Activated T-helper 17 cell treated with anti-CD3 and anti-CD28 coated beads, Interleukin-2, amount 50 U/mL, for 72 hours (primary cell): ENCODE results near the gene SLC2A4. TPM values are rescaled to one million over a fixed set of nuclear protein-coding genes. Genes with fewer than 3 reads are reported as not detected.

Experiments used
- ATAC-seq: fragments of 150-1000 bp; cut with Tn5 transposase; replicated peaks from 2 replicates; pipeline ENCODE4 v1.10.0; 2021; ENCODE audit warnings: mild to moderate bottlenecking, moderate library complexity
- H3K27ac Mint-ChIP-seq: one replicate; pipeline ENCODE4 v1.8.0; 2022; ENCODE audit warnings: mixed read lengths
- H3K27me3 Mint-ChIP-seq: one replicate; pipeline ENCODE4 v1.8.0; 2022; ENCODE audit warnings: mixed read lengths
- H3K36me3 Mint-ChIP-seq: one replicate; pipeline ENCODE4 v1.8.0; 2022; ENCODE audit warnings: low read depth, mild to moderate bottlenecking, mixed read lengths
- H3K4me1 Mint-ChIP-seq: one replicate; pipeline ENCODE4 v1.8.0; 2022; ENCODE audit warnings: mixed read lengths
- H3K4me3 Mint-ChIP-seq: one replicate; pipeline ENCODE4 v1.8.0; 2022; ENCODE audit warnings: mild to moderate bottlenecking, mixed read lengths
- H3K9me3 Mint-ChIP-seq: one replicate; pipeline ENCODE4 v1.8.0; 2022; ENCODE audit warnings: mixed read lengths
- total RNA-seq, 2 donors: library from RNA; stranded (reverse); gene quantifications; one replicate each; pipeline ENCODE4 v1.2.3, GENCODE V29; 2022

Gene SLC2A4
- total RNA-seq, 2 donors from 2014 or later: not detected

DNA sequence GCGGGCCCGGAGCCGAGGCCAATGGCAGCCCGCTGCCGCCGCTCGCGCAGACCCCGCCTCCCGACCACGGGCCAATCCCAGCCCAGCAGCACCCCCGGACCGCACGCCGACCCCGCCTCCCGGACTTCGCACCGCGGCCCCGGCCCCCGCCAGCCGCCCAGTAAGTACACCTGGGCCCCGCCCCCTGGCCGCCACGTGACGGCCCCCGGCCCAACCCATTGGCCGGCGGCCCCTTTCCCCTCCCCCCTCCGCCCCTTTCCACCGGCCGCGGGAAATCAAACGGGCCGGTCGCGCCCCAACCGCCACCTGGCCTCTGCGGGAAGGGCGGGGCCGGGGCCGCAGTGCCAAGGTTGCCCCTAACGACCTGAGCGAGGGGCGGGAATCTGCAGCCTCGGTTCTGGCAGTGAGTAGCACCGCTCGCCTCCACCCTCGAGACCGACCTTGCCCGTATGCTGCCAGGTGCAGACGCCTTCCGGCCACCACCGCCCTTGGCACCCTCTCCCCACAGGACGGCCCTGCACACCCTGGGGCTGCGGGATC is 13.2 kb downstream of the SLC2A4 start, which contains the start of gene YBX2:
TSS of gene YBX2 (minus strand) at position 26 of the 540 bp plus-strand sequence. CDS start 139 bp downstream, outside the sequence.
- H3K4me1 Mint-ChIP-seq: peaks cover 5% of the 10 kb centered on the region
- H3K9me3 Mint-ChIP-seq: no peaks in the 10 kb centered on the region
- ATAC-seq: peak; percentile 77
- H3K27me3 Mint-ChIP-seq: peaks cover 16% of the 10 kb centered on the region
- H3K36me3 Mint-ChIP-seq: no peaks in the 10 kb centered on the region
- H3K4me3 Mint-ChIP-seq: peak within 1 kb of the TSS; percentile 80
- no peak within 1 kb of the TSS for H3K27ac Mint-ChIP-seq

DNA sequence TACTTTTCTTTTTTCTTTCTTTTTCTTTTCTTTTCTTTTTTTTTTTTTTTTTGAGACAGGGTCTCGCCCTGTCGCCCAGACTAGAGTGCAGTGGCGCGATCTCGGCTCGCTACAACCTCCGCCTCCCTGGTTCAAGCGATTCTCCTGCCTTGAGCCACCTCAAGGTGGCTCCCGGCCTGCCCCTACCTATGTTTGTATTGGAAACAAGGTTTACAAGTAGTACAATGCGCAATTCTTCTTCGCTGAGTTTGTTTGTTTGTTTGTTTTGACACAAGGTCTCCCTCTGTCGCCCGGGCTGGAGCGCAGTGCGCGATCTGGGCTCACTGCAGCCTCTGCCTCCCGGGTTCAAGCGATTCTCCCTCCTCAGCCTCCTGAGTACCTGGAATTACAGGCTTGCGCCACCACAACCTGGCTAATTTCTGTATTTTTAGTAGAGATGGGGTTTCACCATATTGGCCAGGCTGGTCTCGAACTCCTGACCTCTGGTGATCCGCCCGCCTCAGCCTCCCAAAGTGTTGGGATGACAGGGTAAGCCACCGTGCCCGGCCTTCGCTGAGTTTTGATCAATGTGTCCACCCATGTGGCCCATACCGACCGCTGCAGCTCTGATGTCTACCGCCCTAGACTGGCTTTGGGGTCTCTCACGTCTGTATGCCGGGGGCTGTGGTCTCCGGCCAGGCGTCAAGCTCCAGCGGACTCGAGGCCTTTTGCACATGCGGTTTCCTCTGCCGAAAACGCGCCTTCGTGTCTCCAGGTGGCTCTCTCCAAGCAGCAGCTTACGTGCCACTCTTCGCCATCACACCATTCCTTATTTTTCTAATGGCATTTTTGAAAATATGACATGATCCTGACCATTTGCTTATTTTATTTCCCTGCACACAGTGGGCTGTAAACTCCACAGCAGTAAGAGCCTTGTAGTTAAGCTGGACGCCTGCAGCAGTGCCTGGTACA is 14.0 kb downstream of the SLC2A4 start:
- no peak for ATAC-seq
- Mint-ChIP-seq H3K36me3 (no peaks in the 10 kb centered on the region), H3K4me1 (peaks cover 5% of the 10 kb centered on the region), H3K27ac (no peak overlapping the region), H3K4me3 (peak overlapping the region; percentile 80), H3K9me3 (no peaks in the 10 kb centered on the region), H3K27me3 (peaks cover 16% of the 10 kb centered on the region)

DNA sequence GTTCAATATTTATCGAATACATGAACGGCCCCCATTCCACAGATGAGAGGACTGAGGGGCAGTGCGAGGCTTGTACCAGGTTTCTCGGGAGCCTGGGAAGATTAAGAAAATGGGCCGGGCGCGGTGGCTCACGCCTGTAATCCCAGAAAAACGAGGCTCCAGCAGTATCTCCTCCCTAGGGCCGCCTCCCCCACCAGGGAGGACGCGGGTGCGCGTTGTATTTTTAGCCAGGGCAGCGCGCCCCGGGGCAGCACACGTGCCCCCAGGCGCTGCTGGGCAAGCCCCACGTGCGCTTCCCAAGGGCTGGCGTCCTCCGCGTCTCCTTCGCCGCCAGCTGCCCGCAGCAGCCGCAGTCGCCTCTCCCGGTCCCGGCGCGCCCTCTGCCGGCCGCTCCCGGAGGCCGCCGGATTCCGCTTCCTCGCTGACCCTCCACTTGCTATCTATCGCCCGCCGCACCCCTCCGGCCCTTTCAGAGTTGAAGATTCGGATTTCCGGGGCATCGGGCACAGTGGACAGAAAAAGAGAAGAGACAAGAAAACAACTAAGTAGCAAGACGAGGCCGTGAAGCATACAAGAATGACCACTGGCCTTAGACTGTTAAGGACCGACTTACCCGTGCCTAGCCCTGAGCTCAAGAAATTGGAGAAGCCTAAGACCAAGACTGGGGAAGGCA is 14.8 kb downstream of the SLC2A4 start:
- peak; percentile 76 for ATAC-seq

DNA sequence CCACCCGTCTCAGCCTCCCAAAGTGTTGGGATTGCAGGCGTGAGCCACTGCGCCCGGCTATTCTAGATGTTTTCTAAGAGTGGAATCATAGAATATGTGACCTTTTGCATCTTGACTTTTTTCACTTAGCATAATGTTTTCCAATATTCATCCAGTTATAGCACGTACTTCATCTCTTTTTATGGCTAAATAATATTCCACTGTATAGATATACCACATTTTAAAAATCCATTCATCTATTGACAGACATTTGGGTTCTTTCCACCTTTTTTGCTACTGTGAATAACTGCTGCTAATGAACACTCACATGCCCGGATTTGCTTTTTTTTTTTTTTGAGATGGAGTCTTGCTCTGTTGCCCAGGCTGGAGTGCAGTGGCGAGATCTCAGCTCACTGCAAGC is 22.7 kb downstream of the SLC2A4 start:
- Mint-ChIP-seq H3K4me3 (no peak overlapping the region), H3K27ac (no peak overlapping the region), H3K36me3 (peaks cover 21% of the 10 kb centered on the region), H3K4me1 (peaks cover 6% of the 10 kb centered on the region), H3K27me3 (no peaks in the 10 kb centered on the region), H3K9me3 (no peaks in the 10 kb centered on the region)
- no peak for ATAC-seq

More for the DNA sequence above, 14.8 kb downstream of the SLC2A4 start:
- H3K27ac Mint-ChIP-seq: no peak overlapping the region
- no peaks in the 10 kb centered on the region for H3K36me3 Mint-ChIP-seq
- peaks cover 5% of the 10 kb centered on the region for H3K4me1 Mint-ChIP-seq
- H3K4me3 Mint-ChIP-seq: peak overlapping the region; percentile 80
- no peaks in the 10 kb centered on the region for H3K9me3 Mint-ChIP-seq
- peaks cover 16% of the 10 kb centered on the region for H3K27me3 Mint-ChIP-seq

DNA sequence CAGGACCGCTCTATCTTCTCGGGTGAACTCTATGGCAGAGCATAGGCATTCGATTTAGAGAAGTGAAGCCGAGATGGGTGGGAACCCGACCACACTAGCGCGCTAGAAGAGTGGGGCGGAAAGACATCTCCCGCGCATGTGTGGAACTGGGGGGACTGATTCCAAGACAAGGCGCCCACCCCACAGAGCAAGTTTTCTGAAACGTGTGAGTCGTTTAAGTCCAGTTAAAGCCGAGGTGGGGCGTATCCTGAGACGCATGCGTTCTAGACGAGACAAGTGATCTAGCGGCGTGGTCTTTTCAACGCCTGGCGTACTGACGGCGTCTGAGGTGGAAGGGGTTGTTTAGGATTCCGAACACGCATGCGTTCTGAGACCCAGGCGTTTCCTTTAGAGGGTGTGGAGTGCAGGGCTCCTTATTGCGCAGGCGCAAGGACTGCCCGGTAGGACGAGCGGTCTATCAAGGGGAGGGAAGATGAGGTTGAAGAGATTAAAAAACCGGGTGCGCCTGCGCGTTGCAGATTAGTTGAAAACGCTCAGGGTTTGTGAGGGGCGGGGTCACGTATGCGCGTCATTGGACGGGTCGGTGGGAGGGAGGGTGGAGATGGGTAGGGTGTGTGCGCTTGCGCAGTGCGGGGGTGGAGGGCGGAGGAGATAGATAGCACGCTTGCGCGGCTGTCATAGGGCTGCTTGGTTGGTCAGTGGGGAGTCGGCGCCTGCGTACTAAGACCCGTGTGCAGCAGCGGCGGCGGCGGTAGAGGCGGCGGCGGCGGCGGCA is 25.6 kb downstream of the SLC2A4 start, which contains the start of gene EIF5A:
TSS of gene EIF5A (plus strand) at position 718 of the 775 bp plus-strand sequence. CDS start 2,008 bp downstream, outside the sequence.
- peaks cover 31% of the 10 kb centered on the region for H3K4me1 Mint-ChIP-seq
- peak within 1 kb of the TSS; percentile 95 for H3K4me3 Mint-ChIP-seq
- H3K27me3 Mint-ChIP-seq: no peaks in the 10 kb centered on the region
- no peaks in the 10 kb centered on the region for H3K9me3 Mint-ChIP-seq
- H3K27ac Mint-ChIP-seq: peak within 1 kb of the TSS; percentile 97
- peak; percentile 79 for ATAC-seq
- peaks cover 50% of the 10 kb centered on the region for H3K36me3 Mint-ChIP-seq

DNA sequence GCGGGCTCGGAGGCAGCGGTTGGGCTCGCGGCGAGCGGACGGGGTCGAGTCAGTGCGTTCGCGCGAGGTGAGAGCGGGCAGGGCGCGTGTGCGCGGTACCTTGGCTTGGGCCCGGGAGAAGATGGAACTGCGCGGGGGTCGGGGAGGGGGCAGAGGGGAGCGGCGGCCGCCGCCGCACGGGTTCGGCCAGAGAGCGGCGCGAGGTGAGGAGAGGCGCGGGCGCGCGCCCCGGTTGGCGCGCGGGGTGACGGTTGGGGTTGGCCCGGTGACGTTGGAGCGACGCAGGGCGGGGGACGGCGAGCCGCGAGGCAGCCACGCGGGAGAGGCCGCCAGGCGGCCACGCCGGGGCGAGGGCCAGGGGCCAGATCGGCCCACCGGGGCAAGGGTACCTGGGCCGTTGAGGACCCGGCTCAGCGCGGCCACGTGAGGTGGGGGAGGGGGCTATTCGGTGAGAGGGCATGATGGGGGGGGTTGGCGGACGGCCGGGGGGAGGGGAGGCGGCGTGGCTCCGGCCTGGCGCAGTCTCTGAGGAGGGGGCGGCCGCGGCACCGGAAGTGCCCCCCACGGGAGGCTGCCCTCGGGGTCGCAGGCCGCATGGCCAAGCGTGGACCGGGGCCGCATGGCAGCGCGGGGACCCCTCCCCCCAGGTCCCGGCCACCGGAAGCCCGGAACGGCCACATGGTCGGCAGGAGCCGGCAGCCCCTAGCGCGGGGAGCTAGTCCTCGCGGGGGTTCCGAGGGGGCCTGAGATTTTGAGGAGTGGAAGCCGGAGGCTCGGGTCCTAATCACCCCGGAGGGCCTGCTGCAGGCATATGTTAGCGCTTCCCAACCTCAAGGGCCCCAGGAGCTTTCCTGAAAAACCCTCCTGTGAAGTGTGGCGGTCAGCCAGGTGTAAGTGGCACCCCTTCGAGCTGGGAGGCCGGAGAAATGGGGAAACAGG is 26.4 kb downstream of the SLC2A4 start:
- Mint-ChIP-seq H3K27me3 (no peaks in the 10 kb centered on the region), H3K4me1 (peaks cover 38% of the 10 kb centered on the region), H3K4me3 (peak overlapping the region; percentile 95), H3K27ac (peak overlapping the region; percentile 97), H3K36me3 (peaks cover 59% of the 10 kb centered on the region), H3K9me3 (no peaks in the 10 kb centered on the region)
- ATAC-seq: peak; percentile 4

DNA sequence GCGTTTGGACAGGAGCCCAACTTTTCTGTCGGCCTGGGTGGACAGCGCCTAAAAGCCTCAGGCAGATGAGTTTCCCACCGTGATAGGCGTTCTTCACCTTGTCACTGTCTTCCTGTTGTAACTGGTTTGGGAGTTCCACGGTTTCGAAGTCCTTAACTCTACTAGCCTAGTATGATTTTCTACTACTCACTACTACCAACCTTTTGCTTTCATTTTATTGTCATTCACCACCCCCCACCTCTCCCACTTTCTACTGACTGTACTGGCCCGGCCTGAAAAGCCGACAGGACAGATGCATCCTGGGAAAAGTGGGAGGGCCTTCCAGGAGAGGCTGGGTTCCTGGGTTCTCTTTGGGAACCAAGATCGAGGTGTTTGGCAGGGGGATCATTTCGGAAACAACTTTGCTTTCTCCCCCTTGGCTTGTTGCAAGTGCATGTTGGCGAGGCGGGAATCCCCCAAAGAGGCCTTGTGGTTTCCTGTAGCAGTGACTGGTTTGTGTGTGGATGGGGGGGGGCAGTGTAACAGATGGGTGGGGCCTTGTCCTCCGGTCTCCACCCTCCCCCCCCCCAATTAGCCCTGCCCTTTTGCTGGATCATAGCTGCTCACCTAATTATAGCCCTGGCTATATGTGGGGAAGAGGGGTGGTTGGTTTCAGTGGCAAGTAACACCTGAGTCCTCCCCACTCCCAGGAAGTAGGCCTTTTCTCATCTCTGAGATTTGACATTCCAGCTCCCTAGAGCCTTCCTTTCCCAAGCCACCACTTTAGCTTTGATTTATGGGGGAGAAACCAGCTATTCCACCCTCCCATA is 27.3 kb downstream of the SLC2A4 start:
- H3K9me3 Mint-ChIP-seq: no peaks in the 10 kb centered on the region
- H3K4me1 Mint-ChIP-seq: peaks cover 39% of the 10 kb centered on the region
- peak; percentile 55 for ATAC-seq
- H3K36me3 Mint-ChIP-seq: peaks cover 67% of the 10 kb centered on the region
- peak overlapping the region; percentile 95 for H3K4me3 Mint-ChIP-seq
- peak overlapping the region; percentile 97 for H3K27ac Mint-ChIP-seq
- H3K27me3 Mint-ChIP-seq: no peaks in the 10 kb centered on the region

DNA sequence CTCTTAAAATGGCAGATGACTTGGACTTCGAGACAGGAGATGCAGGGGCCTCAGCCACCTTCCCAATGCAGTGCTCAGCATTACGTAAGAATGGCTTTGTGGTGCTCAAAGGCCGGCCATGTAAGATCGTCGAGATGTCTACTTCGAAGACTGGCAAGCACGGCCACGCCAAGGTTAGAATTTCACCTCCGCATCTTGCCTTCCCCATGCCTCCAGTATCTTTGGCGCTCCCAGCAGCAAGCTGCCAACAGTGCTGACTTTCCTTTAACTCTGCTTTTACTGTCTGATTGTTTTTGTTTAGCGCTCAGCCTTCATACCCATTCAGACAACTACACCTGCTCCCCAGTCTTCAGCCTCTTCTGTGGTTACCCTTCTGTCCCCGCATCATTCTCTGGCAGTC is 28.1 kb downstream of the SLC2A4 start:
- Mint-ChIP-seq H3K27ac (peak overlapping the region; percentile 97), H3K36me3 (peaks cover 75% of the 10 kb centered on the region), H3K9me3 (no peaks in the 10 kb centered on the region), H3K4me1 (peaks cover 44% of the 10 kb centered on the region), H3K27me3 (no peaks in the 10 kb centered on the region), H3K4me3 (peak overlapping the region; percentile 95)
- ATAC-seq: no peak

DNA sequence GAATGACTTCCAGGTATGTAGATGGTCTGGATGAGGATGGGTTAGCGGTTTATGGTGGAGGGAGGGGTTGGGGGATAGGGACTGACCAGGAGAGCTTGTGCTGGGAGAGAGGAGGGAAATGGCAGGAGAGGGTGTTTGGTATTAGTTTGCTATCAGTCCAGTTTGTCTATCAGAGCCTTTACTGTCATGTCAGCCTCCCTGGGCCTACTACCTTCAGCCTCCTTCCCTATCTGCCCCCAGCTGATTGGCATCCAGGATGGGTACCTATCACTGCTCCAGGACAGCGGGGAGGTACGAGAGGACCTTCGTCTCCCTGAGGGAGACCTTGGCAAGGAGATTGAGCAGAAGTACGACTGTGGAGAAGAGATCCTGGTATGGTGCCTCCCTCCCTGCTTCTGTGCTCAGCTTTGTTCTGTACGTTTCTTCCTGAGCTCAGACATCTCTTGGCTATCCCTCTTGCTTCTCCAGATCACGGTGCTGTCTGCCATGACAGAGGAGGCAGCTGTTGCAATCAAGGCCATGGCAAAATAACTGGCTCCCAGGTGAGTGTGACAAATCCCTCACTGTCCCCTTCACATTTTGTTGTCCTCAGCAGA is 29.7 kb downstream of the SLC2A4 start:
- Mint-ChIP-seq H3K27ac (peak overlapping the region; percentile 97), H3K4me1 (peaks cover 44% of the 10 kb centered on the region), H3K36me3 (peaks cover 87% of the 10 kb centered on the region), H3K9me3 (no peaks in the 10 kb centered on the region), H3K4me3 (peak overlapping the region; percentile 95), H3K27me3 (no peaks in the 10 kb centered on the region)
- ATAC-seq: no peak

DNA sequence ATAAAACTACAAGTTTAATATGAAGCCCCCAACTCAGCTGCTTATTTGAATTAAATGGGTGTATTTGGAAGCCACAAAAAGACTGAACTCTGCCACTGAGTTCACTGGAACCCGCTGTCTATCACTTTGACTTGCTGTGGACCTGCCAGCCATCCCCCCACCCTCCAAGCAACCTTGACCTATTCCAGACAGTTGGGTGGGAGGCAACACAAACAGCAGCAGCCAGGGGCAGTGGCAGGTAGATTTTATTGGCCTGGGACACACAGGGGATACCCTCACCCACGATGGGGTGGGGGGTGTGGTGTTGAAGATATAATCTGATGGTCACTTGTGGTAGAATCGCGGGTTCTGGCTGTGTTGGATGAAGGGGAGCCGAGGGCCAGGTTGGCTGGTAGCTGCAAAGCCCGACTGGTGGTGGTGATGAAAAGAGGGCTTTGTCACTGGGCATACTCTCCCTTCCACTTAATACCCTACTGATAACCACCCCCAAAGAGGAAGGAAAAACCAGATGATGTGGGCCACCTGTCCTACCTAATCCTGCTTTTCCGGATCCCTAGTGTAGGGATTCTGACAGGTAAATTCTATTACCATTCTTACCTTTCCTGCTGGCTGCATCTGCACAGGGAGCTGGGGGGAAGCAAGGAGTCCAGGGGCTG is 31.0 kb downstream of the SLC2A4 start:
- Mint-ChIP-seq H3K9me3 (no peaks in the 10 kb centered on the region), H3K27me3 (no peaks in the 10 kb centered on the region), H3K27ac (peak overlapping the region; percentile 58), H3K4me3 (peak overlapping the region; percentile 95), H3K4me1 (peaks cover 44% of the 10 kb centered on the region), H3K36me3 (peaks cover 87% of the 10 kb centered on the region)
- no peak for ATAC-seq

DNA sequence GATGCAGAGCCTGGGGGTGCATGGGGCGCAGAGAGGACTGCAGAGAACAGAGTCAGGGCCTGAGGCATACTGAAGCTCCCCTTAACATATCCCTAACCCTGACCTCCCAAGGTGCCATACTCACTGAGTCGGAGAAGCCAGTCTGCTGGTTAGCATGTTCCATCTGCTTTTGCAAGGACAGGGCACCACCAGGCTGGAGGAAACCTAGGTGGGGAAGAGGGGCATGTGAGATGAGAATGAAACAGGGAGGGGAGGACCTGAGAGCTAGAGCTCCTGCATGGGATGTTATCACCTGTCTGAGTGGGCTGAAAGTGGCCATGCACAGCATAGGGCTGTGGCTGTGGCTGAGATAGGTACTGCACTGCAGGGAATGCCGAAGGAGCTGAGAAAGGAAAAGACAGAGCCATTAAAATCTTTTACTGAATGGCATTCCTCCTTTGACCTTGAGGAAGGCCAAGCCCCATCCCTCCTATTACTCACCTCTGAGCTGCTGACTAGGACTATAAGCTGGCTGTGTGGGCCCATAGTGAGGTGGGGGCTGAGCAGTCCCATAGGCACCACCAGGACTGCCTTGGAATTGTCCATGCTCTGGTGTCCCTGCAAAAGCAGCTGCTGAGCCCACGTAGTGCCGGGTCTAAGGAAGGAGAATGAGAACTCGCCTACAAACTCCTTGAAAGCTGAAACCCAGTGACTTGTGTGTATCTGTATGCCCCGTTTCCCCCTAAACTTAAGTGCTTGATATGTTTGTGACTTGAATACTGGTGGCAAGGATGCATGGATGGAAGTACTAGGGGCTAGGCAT is 31.8 kb downstream of the SLC2A4 start:
- Mint-ChIP-seq H3K4me3 (peak overlapping the region; percentile 95), H3K27me3 (no peaks in the 10 kb centered on the region), H3K36me3 (peaks cover 90% of the 10 kb centered on the region), H3K27ac (peak overlapping the region; percentile 58), H3K9me3 (no peaks in the 10 kb centered on the region), H3K4me1 (peaks cover 44% of the 10 kb centered on the region)
- ATAC-seq: no peak
